SK-N-SH (cell line): ENCODE data around the gene ADCY5. TPM values are rescaled to one million over a fixed set of nuclear protein-coding genes. Genes with fewer than 3 reads are reported as not detected.

Experiments
- CTCF ChIA-PET: fragments of 300-600, 350-600 bp; formaldehyde crosslinking; extraction: SDS; loops from one replicate; lab custom pipeline; 2021; lab: Yijun Ruan, JAX
- POLR2A ChIA-PET: fragments of 350-600 bp; sonication (Branson Sonifier 250); formaldehyde crosslinking; extraction: SDS; loops from one replicate; lab custom pipeline; 2020; ENCODE audit warnings: antibody characterized with exemption, inconsistent platforms; lab: Yijun Ruan, JAX
- DNase-seq: peaks from one replicate; pipeline ENCODE4 v3.0.0; 2012
- H2AFZ ChIP-seq: fragments of 200-600 bp; sonication (generic); 2 replicates; pipeline ENCODE4 v1.8.1; 2016; ENCODE audit warnings: antibody characterized with exemption, mild to moderate bottlenecking, low read depth
- H3F3A ChIP-seq: fragments of 200-600 bp; sonication (generic); replicated peaks from 2 replicates; pipeline ENCODE3; 2016; ENCODE audit warnings: antibody characterized with exemption, mild to moderate bottlenecking; ENCODE audit not compliant: insufficient read depth
- H3K27ac ChIP-seq, 2 experiments: fragments of 200-500 bp in 1 of 2; fragments of 200-600 bp in 1 of 2; sonication (Bioruptor generic) in 1 of 2; sonication (generic), shearing (Covaris generic) in 1 of 2; 2 replicates each; pipeline versions ENCODE4 v1.5.1 to v1.6.1; 2014 to 2016; ENCODE audit warnings: low read depth in 2 of 2, inconsistent platforms in 1 of 2, low read length in 1 of 2, mild to moderate bottlenecking in 1 of 2, mixed read lengths in 1 of 2
- H3K27me3 ChIP-seq: fragments of 200-600 bp; sonication (generic), shearing (Covaris generic); 2 replicates; pipeline ENCODE4 v1.6.1; 2016; ENCODE audit warnings: mixed run types; ENCODE audit not compliant: insufficient read depth
- H3K36me3 ChIP-seq, 2 experiments: fragments of 200-500 bp in 1 of 2; fragments of 200-600 bp in 1 of 2; sonication (Bioruptor generic) in 1 of 2; sonication (generic) in 1 of 2; replicated peaks in 1 of 2; 2 replicates each; pipeline versions ENCODE3 to v1.5.1; 2014 to 2016; ENCODE audit warnings: low read length in 1 of 2, mild to moderate bottlenecking in 1 of 2; ENCODE audit not compliant: insufficient read depth in 2 of 2, control insufficient read depth in 1 of 2
- H3K4me1 ChIP-seq, 2 experiments: fragments of 200-500 bp in 1 of 2; fragments of 200-600 bp in 1 of 2; sonication (Bioruptor generic) in 1 of 2; sonication (generic), shearing (Covaris generic) in 1 of 2; 2 replicates each; pipeline versions ENCODE4 v1.5.1 to v1.6.1; 2014 to 2016; ENCODE audit warnings: low read depth in 1 of 2, low read length in 1 of 2, mixed run types in 1 of 2; ENCODE audit not compliant: insufficient read depth in 2 of 2, control insufficient read depth in 1 of 2
- H3K4me2 ChIP-seq: fragments of 200-600 bp; sonication (generic), shearing (Covaris generic); 2 replicates; pipeline ENCODE4 v1.6.1; 2017; ENCODE audit warnings: mixed run types
- H3K4me3 ChIP-seq, 2 experiments: fragments of 200-500 bp in 1 of 2; fragments of 200-600 bp in 1 of 2; sonication (Bioruptor generic) in 1 of 2; sonication (generic), shearing (Covaris generic) in 1 of 2; 2 replicates each; pipeline versions ENCODE4 v1.5.1 to v1.8.1; 2014 to 2016; ENCODE audit warnings: low read depth in 2 of 2, inconsistent platforms in 1 of 2, low read length in 1 of 2, mild to moderate bottlenecking in 1 of 2, mixed read lengths in 1 of 2, moderate library complexity in 1 of 2
- H3K79me2 ChIP-seq: fragments of 200-600 bp; sonication (generic); 2 replicates; pipeline ENCODE4 v1.8.1; 2017; ENCODE audit warnings: mild to moderate bottlenecking; ENCODE audit not compliant: insufficient read depth
- H3K9ac ChIP-seq: fragments of 200-600 bp; sonication (generic); 2 replicates; pipeline ENCODE4 v1.6.1; 2017; ENCODE audit warnings: mixed run types
- H3K9me2 ChIP-seq: fragments of 200-600 bp; sonication (generic); 2 replicates; pipeline ENCODE4 v1.6.1; 2017; ENCODE audit warnings: mixed run types
- H3K9me3 ChIP-seq: fragments of 200-600 bp; sonication (generic); 2 replicates; pipeline ENCODE4 v1.6.1; 2017; ENCODE audit warnings: mixed run types, mild to moderate bottlenecking, moderate library complexity
- H4K20me1 ChIP-seq: fragments of 200-600 bp; sonication (generic); 2 replicates; pipeline ENCODE4 v1.6.1; 2017; ENCODE audit warnings: mild to moderate bottlenecking, mixed run types; ENCODE audit not compliant: insufficient read depth
- ELF1 ChIP-seq: IDR thresholded peaks from 2 replicates; pipeline ENCODE4 v1.4.0; 2012
- FOXJ3 ChIP-seq: sonication (generic); formaldehyde crosslinking; IDR thresholded peaks from 2 replicates; pipeline ENCODE4 v1.5.1; 2020; ENCODE audit warnings: mild to moderate bottlenecking, missing genetic modification reagents
- FOXM1 ChIP-seq: IDR thresholded peaks from 2 replicates; pipeline ENCODE4 v1.4.0; 2012; ENCODE audit warnings: low read depth, mild to moderate bottlenecking
- GABPA ChIP-seq: IDR thresholded peaks from 2 replicates; pipeline ENCODE4 v1.4.0; 2012; ENCODE audit warnings: low read depth, mild to moderate bottlenecking
- GATA2 ChIP-seq: sonication (generic); formaldehyde crosslinking; IDR thresholded peaks from 2 replicates; pipeline ENCODE4 v1.5.0; 2020; ENCODE audit warnings: mild to moderate bottlenecking, missing genetic modification reagents
- MXI1 ChIP-seq: IDR thresholded peaks from 2 replicates; pipeline ENCODE4 v1.6.1; 2012; ENCODE audit warnings: mild to moderate bottlenecking, low read depth, low read length, improper control_type of control experiment
- NFIC ChIP-seq: IDR thresholded peaks from 2 replicates; pipeline ENCODE4 v1.4.0; 2012; ENCODE audit warnings: borderline replicate concordance
- NRF1 ChIP-seq: IDR thresholded peaks from 2 replicates; pipeline ENCODE4 v1.6.1; 2012; ENCODE audit warnings: low read depth, mild to moderate bottlenecking, low read length
- RAD21 ChIP-seq: IDR thresholded peaks from 2 replicates; pipeline ENCODE4 v1.6.1; 2012; ENCODE audit warnings: mild to moderate bottlenecking, low read length
- SMC3 ChIP-seq: IDR thresholded peaks from 2 replicates; pipeline ENCODE4 v1.6.1; 2012; ENCODE audit warnings: low read depth, low read length, improper control_type of control experiment
- TAF1 ChIP-seq: IDR thresholded peaks from 2 replicates; pipeline ENCODE4 v1.6.1; 2012; ENCODE audit warnings: low read depth, mild to moderate bottlenecking, low read length, moderate library complexity, borderline replicate concordance
- USF2 ChIP-seq: fragments of 150-350 bp; IDR thresholded peaks from 2 replicates; pipeline ENCODE4 v1.6.1; 2017; ENCODE audit warnings: antibody characterized with exemption, low read length, low read depth, borderline replicate concordance
- YY1 ChIP-seq: IDR thresholded peaks from 2 replicates; pipeline ENCODE4 v1.4.0; 2012; ENCODE audit warnings: low read depth, mild to moderate bottlenecking
- WGBS: methylation state at CpG from one replicate; pipeline ENCODE4 v1.1.6; 2017; ENCODE audit warnings: low lambda C conversion rate; 5-methylcytosine and 5-hydroxymethylcytosine counted together
- polyA plus RNA-seq, 3 experiments: library from polyadenylated mRNA; depleted of rRNA; stranded (reverse); fragments of >200 nt; gene quantifications; 2 replicates each; pipeline ENCODE4 v1.2.3, GENCODE V29; 2012

The ADCY5 gene
- polyA plus RNA-seq, 1 of the 3 experiments (the other 2 are of a cell fraction): 0.21 TPM

- no peak for DNase-seq
- no peak overlapping the region for H2AFZ ChIP-seq
- no peaks in the 10 kb centered on the region for H3K36me3 ChIP-seq
- no peak overlapping the region for H3K27ac ChIP-seq
- H3K9me3 ChIP-seq: no peaks in the 10 kb centered on the region
- peaks cover 6% of the 10 kb centered on the region for H3K27me3 ChIP-seq
- H3F3A ChIP-seq: no peaks in the 10 kb centered on the region
- ChIA-PET CTCF (no interaction called here), POLR2A (interaction anchor here (0.6 kb wide), 1 partner anchor 11 kb away, joined by 3 read pairs; no protein-coding TSS in a partner anchor)
- H3K4me1 ChIP-seq: no peaks in the 10 kb centered on the region; a peak in 1 of 4 replicates
- TF ChIP-seq YY1 (no peak), NFIC (no peak), GABPA (no peak), GATA2 (CRISPR knock-in tag) (no peak)
- no peak overlapping the region for H3K4me3 ChIP-seq
- H3K9ac ChIP-seq: no peak overlapping the region
- no peak overlapping the region for H3K4me2 ChIP-seq
- no peaks in the 10 kb centered on the region for H3K9me2 ChIP-seq
- 95% methylated on average over 2 of the region's 3 CpGs for WGBS
- H4K20me1 ChIP-seq: no peaks in the 10 kb centered on the region
- H3K79me2 ChIP-seq: no peaks in the 10 kb centered on the region
Observed at GRCh38 chr3:123380261-123380660, 68.6 kb downstream of the ADCY5 start.

- ChIA-PET POLR2A (interaction anchor here (0.6 kb wide), 1 partner anchor 12 kb away, joined by 3 read pairs; no protein-coding TSS in a partner anchor), CTCF (no interaction called here)
- Histone ChIP-seq H3K4me3 (no peak overlapping the region), H3K36me3 (no peaks in the 10 kb centered on the region), H4K20me1 (no peaks in the 10 kb centered on the region), H3K27ac (no peak overlapping the region), H3K4me1 (no peaks in the 10 kb centered on the region; a peak in 1 of 4 replicates), H3K79me2 (no peaks in the 10 kb centered on the region), H3K9me3 (no peaks in the 10 kb centered on the region), H2AFZ (no peak overlapping the region), H3K9ac (no peak overlapping the region), H3K9me2 (no peaks in the 10 kb centered on the region), H3F3A (no peaks in the 10 kb centered on the region), H3K27me3 (peaks cover 12% of the 10 kb centered on the region), H3K4me2 (no peak overlapping the region)
- TF ChIP-seq RAD21 (no peak), GATA2 (CRISPR knock-in tag) (no peak), ELF1 (no peak), NRF1 (no peak), TAF1 (no peak), FOXJ3 (CRISPR knock-in tag) (no peak), FOXM1 (no peak), USF2 (no peak), YY1 (no peak), MXI1 (no peak), NFIC (no peak), SMC3 (no peak)
- 41% methylated on average over 11 of the region's 11 CpGs for WGBS
- no peak for DNase-seq
Observed at GRCh38 chr3:123379041-123379830, 69.7 kb downstream of the ADCY5 start.
